ENCODE data around the gene NLRP7. TPM values are rescaled to one million over a fixed set of nuclear protein-coding genes. Genes with fewer than 3 reads are reported as not detected.

NLRP7 gene
- total RNA-seq, result not detected in 2 replicates

GRCh38 chr19:54947381-54947780, at the start of gene NLRP7:
Gene NLRP7 (minus strand): TSS chr19:54947530.

DNA sequence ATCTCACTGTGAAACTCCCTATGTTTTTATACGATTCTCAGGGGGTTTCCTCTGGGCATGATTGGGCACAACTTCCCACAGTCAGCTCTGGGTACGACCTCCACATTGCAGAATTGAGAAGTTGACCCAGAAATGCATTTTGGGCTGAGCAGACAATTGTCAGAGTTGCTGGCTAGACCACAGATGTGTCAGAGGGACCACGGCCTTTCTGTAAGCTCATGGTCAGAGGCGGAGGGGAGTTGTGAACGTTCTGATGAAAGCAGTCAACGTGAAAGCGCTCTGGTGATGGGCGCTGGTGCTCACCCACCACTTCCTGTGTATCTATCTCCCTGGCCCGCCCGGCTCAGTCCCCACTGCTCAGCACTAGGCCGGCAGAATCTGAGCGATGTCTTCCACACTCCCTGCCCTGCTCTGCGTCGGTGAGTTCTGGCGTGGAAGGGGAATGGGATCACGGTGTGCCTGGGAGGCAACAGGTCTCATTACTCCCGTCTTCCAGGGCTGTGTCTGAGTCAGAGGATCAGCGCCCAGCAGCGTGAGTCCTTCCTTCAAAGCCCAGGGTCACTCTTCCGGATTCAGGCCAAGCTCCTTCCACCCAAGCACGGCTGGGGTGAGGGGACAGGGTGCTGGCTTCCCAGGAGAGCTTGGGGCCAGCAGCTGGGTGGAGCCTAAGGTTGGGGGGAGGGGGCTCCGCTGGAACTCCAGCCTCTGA, 41.4 kb downstream of the NLRP7 start, which contains the start of gene NCR1:
Gene NCR1, plus strand, starts transcription at position 346 of the 709 bp plus-strand sequence. Its CDS starts 40 bp downstream, at position 386.

GRCh38 chr19:54873990-54874389, 73.3 kb downstream of the NLRP7 start, which contains the start of gene FCAR:
Gene FCAR (plus strand): TSS chr19:54874235. CDS start chr19:54874290, 55 bp downstream.

Other genes with a start within 250 kb of the NLRP7 start
- not detected in 2 replicates for gene KIR3DL3, start 223.1 kb downstream of the NLRP7 start, total RNA-seq
- gene KIR2DL3, start 209.0 kb downstream of the NLRP7 start, total RNA-seq, result not detected in 2 replicates
- not detected in 2 replicates for gene KIR2DL1, start 177.7 kb downstream of the NLRP7 start, total RNA-seq
- gene KIR2DL4, start 143.9 kb downstream of the NLRP7 start, total RNA-seq, result not detected in 2 replicates
- not detected in 2 replicates for gene KIR3DL1, start 131.1 kb downstream of the NLRP7 start, total RNA-seq
- gene KIR2DS4, start 114.9 kb downstream of the NLRP7 start, total RNA-seq, result not detected in 2 replicates
- not detected in 2 replicates for gene KIR3DL2, start 97.1 kb downstream of the NLRP7 start, total RNA-seq
- not detected in 2 replicates for gene FCAR, start 73.3 kb downstream of the NLRP7 start, total RNA-seq
- gene NCR1, start 41.4 kb downstream of the NLRP7 start, total RNA-seq, result not detected in 2 replicates
- 0.20 and 0.23 TPM in 2 replicates for gene NLRP2, start 18.8 kb upstream of the NLRP7 start, total RNA-seq
- 0.13 TPM in 1 of 2 replicates, not detected in the other for gene GP6, start 90.7 kb upstream of the NLRP7 start, total RNA-seq
- 9.5 and 20.0 TPM in 2 replicates for gene RDH13, start 115.6 kb upstream of the NLRP7 start, total RNA-seq
- 0.07 and 0.96 TPM in 2 replicates for gene EPS8L1, start 128.3 kb upstream of the NLRP7 start, total RNA-seq
- 34.5 and 56.5 TPM in 2 replicates for gene PPP1R12C, start 170.1 kb upstream of the NLRP7 start, total RNA-seq
- gene TNNT1, start 201.7 kb upstream of the NLRP7 start, total RNA-seq, result 1.1 and 2.4 TPM in 2 replicates
- not detected in 2 replicates for gene TNNI3, start 210.2 kb upstream of the NLRP7 start, total RNA-seq
- 0.07 and 0.10 TPM in 2 replicates for gene DNAAF3, start 219.1 kb upstream of the NLRP7 start, total RNA-seq
- 0.13 TPM in 1 of 2 replicates, not detected in the other for gene SYT5, start 232.8 kb upstream of the NLRP7 start, total RNA-seq